Thyroid gland (tissue), 4 donors: ENCODE results near the gene AKAP6.

Source experiments
- CTCF ChIP-seq, 6 experiments: fragments of 200-600 bp in 3 of 6; fragments of 450-650 bp in 3 of 6; sonication (generic) in 3 of 6; IDR thresholded peaks; one replicate each; pipeline ENCODE4 v1.5.1; 2016 to 2019; ENCODE audit warnings: antibody characterized with exemption in 6 of 6, mild to moderate bottlenecking in 2 of 6, inconsistent platforms in 1 of 6, moderate library complexity in 1 of 6
- POLR2A ChIP-seq, 2 donors: fragments of 450-650 bp; IDR thresholded peaks; one replicate each; pipeline ENCODE4 v1.6.1; 2017; ENCODE audit warnings: antibody characterized with exemption in 2 of 2, mild to moderate bottlenecking in 2 of 2, moderate library complexity in 1 of 2

GRCh38 chr14:32382704-32383103 is 53.6 kb downstream of the AKAP6 start:
- no peak for TF ChIP-seq POLR2A (IDR thresholded peaks at IDR 0.05)
- peak in 4 of 6 experiments; percentile 46 to 70 (median 53) for TF ChIP-seq CTCF (IDR thresholded peaks at IDR 0.05)
